ENCODE data around the gene ATAT1. TPM values are rescaled to one million over a fixed set of nuclear protein-coding genes. Genes with fewer than 3 reads are reported as not detected.

ATAT1 gene
- polyA plus RNA-seq, 1 of the 3 experiments (the other 2 are of a cell fraction) = 36.2 TPM

DNA sequence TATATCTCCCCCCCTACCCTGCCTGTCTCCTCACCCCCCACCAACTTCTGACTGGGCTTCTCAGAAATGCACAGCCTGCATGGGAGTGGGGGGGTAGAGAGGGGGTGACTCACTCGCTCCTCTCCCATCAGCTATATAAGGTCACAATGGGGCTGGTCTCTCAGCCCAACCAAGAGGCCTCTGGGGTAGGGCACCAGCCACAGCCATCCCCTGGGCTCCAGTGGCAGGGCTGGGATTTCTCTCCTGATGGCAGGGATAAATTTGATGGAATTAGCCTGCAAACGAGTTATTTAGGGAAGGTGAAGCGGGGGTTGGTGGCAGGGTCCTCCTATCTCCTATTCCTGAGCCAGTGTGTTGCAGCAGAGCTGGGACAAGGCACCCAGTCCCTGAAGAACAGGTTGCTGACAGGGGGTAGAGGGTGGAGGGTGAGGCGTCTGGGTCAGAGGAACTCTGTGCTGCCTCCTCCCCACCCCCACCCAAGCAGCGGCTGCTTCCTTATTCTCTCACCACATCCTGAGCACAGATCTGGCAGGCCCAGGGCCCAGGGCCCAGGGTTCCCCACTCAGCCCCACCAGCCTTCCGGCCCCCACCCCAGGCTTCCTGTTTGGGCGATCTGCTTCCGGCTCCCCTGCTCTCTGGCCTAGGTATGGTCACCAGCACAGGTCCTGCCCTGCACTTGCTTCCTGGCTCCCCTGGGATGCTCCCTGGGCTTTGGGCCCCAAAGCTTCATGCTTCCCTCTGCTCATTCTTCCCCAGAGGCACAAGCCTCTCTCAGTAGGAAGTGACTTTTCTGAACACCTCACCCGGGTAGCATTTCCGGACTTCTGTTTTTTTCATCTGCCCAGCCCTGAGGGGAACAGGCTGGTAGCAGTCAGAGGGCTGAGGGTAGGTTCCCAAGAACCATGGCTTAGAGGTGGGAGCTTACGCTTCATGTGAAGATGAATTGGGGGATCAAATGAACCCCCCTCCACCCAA is 55.8 kb downstream of the ATAT1 start:
- Histone ChIP-seq H3K4me3 (ENCODE audit: low read depth in 2 of 2, low read length in 1 of 2) (peak overlapping the region; percentile 74 to 77), H4K20me1 (ENCODE audit: insufficient read depth) (peaks cover 34% of the 10 kb centered on the region), H3K4me2 (peak overlapping the region; percentile 98), H3F3A (replicated peaks; ENCODE audit: insufficient read depth) (peaks cover 35% of the 10 kb centered on the region), H3K27me3 (ENCODE audit: insufficient read depth) (no peaks in the 10 kb centered on the region), H3K27ac (ENCODE audit: low read depth in 2 of 2, low read length in 1 of 2) (peak overlapping the region; percentile 93 to 97), H3K9me2 (no peaks in the 10 kb centered on the region), H2AFZ (ENCODE audit: low read depth) (no peak overlapping the region), H3K4me1 (ENCODE audit: control insufficient read depth in 1 of 2, insufficient read depth in 2 of 2, low read depth in 1 of 2, low read length in 1 of 2) (peaks cover 16 to 57% of the 10 kb centered on the region in 2 experiments; a peak in 3 of 4 replicates), H3K36me3 (replicated peaks in 1 of 2; ENCODE audit: control insufficient read depth in 1 of 2, insufficient read depth in 2 of 2, low read length in 1 of 2) (peaks cover 8 to 36% of the 10 kb centered on the region in 2 experiments), H3K9me3 (no peaks in the 10 kb centered on the region), H3K9ac (peak overlapping the region; percentile 97), H3K79me2 (ENCODE audit: insufficient read depth) (peaks cover 99% of the 10 kb centered on the region)
- 8% methylated on average over 9 of the region's 11 CpGs for WGBS (ENCODE audit: low lambda C conversion rate)
- peak; percentile 84 for DNase-seq
- ChIA-PET POLR2A (interaction anchor here (0.6 to 1.4 kb wide), 7 partner anchors 9 to 219 kb away, joined by 3 to 4 read pairs (median 4); partner anchors contain the start of gene MDC1), CTCF (interaction anchor here (0.6 to 29.8 kb wide), 7 partner anchors 9 to 201 kb away, joined by 3 to 838 read pairs (median 4); partner anchors contain the start of genes DHX16, FLOT1, MDC1 and NRM)
- no peak for TF ChIP-seq FOXM1 (IDR thresholded peaks at IDR 0.05; ENCODE audit: low read depth)
- peak; percentile 19; the same call in 1 of the 2 replicates for TF ChIP-seq YY1 (IDR thresholded peaks at IDR 0.05; ENCODE audit: low read depth)
- peak; percentile 32; the same call in 1 of the 2 replicates for TF ChIP-seq MXI1 (IDR thresholded peaks at IDR 0.05; ENCODE audit: low read depth, low read length)
- TF ChIP-seq, protein P1, sequence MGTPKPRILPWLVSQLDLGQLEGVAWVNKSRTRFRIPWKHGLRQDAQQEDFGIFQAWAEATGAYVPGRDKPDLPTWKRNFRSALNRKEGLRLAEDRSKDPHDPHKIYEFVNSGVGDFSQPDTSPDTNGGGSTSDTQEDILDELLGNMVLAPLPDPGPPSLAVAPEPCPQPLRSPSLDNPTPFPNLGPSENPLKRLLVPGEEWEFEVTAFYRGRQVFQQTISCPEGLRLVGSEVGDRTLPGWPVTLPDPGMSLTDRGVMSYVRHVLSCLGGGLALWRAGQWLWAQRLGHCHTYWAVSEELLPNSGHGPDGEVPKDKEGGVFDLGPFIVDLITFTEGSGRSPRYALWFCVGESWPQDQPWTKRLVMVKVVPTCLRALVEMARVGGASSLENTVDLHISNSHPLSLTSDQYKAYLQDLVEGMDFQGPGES (IDR thresholded peaks at IDR 0.05; ENCODE audit: low read depth, low read length) = no peak
- TF ChIP-seq RAD21 (IDR thresholded peaks at IDR 0.05; ENCODE audit: low read length) = 0 out of 2 replicates have a peak, but pooled peaks have one; percentile 1
- TF ChIP-seq, protein P2, sequence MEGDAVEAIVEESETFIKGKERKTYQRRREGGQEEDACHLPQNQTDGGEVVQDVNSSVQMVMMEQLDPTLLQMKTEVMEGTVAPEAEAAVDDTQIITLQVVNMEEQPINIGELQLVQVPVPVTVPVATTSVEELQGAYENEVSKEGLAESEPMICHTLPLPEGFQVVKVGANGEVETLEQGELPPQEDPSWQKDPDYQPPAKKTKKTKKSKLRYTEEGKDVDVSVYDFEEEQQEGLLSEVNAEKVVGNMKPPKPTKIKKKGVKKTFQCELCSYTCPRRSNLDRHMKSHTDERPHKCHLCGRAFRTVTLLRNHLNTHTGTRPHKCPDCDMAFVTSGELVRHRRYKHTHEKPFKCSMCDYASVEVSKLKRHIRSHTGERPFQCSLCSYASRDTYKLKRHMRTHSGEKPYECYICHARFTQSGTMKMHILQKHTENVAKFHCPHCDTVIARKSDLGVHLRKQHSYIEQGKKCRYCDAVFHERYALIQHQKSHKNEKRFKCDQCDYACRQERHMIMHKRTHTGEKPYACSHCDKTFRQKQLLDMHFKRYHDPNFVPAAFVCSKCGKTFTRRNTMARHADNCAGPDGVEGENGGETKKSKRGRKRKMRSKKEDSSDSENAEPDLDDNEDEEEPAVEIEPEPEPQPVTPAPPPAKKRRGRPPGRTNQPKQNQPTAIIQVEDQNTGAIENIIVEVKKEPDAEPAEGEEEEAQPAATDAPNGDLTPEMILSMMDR (IDR thresholded peaks at IDR 0.05) = no peak
- TF ChIP-seq, protein P3, sequence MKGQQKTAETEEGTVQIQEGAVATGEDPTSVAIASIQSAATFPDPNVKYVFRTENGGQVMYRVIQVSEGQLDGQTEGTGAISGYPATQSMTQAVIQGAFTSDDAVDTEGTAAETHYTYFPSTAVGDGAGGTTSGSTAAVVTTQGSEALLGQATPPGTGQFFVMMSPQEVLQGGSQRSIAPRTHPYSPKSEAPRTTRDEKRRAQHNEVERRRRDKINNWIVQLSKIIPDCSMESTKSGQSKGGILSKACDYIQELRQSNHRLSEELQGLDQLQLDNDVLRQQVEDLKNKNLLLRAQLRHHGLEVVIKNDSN (IDR thresholded peaks at IDR 0.05; ENCODE audit: borderline replicate concordance, low read depth) = no peak
- TF ChIP-seq NRF1 (IDR thresholded peaks at IDR 0.05; ENCODE audit: low read depth, low read length) = no peak
- TF ChIP-seq ELF1 (IDR thresholded peaks at IDR 0.05) = 0 out of 2 replicates have a peak, but pooled peaks have one; percentile 35
- no peak for TF ChIP-seq NFIC (IDR thresholded peaks at IDR 0.05; ENCODE audit: borderline replicate concordance)
- peak in 1 of 2 experiments; percentile 31; a peak in 1 of 4 replicates for TF ChIP-seq EP300 (IDR thresholded peaks at IDR 0.05; ENCODE audit: borderline replicate concordance in 1 of 2, low read depth in 1 of 2, low read length in 1 of 2)
- no peak for TF ChIP-seq GATA2 (CRISPR knock-in tag; IDR thresholded peaks at IDR 0.05)
- no peak for TF ChIP-seq FOXJ3 (CRISPR knock-in tag; IDR thresholded peaks at IDR 0.05)
- TF ChIP-seq RCOR1 (IDR thresholded peaks at IDR 0.05; ENCODE audit: low read length) = no peak
- peak; percentile 7 for TF ChIP-seq CHD2 (IDR thresholded peaks at IDR 0.05; ENCODE audit: low read length, partially characterized antibody)
- TF ChIP-seq MEF2A (IDR thresholded peaks at IDR 0.05; ENCODE audit: borderline replicate concordance, low read depth) = no peak
- TF ChIP-seq EZH2phosphoT487 (IDR thresholded peaks at IDR 0.05; ENCODE audit: borderline replicate concordance, low read depth) = no peak
- TF ChIP-seq SIN3A (IDR thresholded peaks at IDR 0.05; ENCODE audit: borderline replicate concordance, low read depth, low read length) = peak; percentile 33; the same call in 1 of the 2 replicates
- TF ChIP-seq TEAD4 (IDR thresholded peaks at IDR 0.05; ENCODE audit: borderline replicate concordance, insufficient read depth) = 0 out of 2 replicates have a peak, but pooled peaks have one; percentile 31
- peak; percentile 78 for TF ChIP-seq POLR2AphosphoS5 (IDR thresholded peaks at IDR 0.05; ENCODE audit: low read depth, low read length)
- TF ChIP-seq TAF1 (IDR thresholded peaks at IDR 0.05; ENCODE audit: borderline replicate concordance, low read depth, low read length) = peak; percentile 32; the same call in 1 of the 2 replicates
- no peak for TF ChIP-seq SMC3 (IDR thresholded peaks at IDR 0.05; ENCODE audit: low read depth, low read length)
- TF ChIP-seq, protein P4, sequence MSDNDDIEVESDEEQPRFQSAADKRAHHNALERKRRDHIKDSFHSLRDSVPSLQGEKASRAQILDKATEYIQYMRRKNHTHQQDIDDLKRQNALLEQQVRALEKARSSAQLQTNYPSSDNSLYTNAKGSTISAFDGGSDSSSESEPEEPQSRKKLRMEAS (IDR thresholded peaks at IDR 0.05; ENCODE audit: low read depth) = peak; percentile 62; the same call in 1 of the 2 replicates
- TF ChIP-seq RXRA (IDR thresholded peaks at IDR 0.05; ENCODE audit: borderline replicate concordance, low read depth) = peak; percentile 53; the same call in 1 of the 2 replicates
- TF ChIP-seq, protein P5, sequence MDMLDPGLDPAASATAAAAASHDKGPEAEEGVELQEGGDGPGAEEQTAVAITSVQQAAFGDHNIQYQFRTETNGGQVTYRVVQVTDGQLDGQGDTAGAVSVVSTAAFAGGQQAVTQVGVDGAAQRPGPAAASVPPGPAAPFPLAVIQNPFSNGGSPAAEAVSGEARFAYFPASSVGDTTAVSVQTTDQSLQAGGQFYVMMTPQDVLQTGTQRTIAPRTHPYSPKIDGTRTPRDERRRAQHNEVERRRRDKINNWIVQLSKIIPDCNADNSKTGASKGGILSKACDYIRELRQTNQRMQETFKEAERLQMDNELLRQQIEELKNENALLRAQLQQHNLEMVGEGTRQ (IDR thresholded peaks at IDR 0.05; ENCODE audit: borderline replicate concordance, low read depth, low read length) = no peak

All from SK-N-SH (cell line).